CD4-positive, alpha-beta T cell (primary cell): ENCODE data around the gene ZNF592. TPM values are rescaled to one million over a fixed set of nuclear protein-coding genes. Genes with fewer than 3 reads are reported as not detected.
"Not testable (repeated sequence)": the region's sequence is repeated elsewhere in the genome, so short reads cannot be mapped to it uniquely, and the experiment has no call there.

Experiments used
- ATAC-seq: fragments of 200-7000 bp; cut with Tn5 transposase; one replicate; pipeline ENCODE4 v1.10.0; 2022; ENCODE audit warnings: mild to moderate bottlenecking; ENCODE audit not compliant: poor library complexity
- CTCF ChIA-PET: fragments of 350-600 bp; sonication (Branson Sonifier 250); formaldehyde crosslinking; loops from one replicate; lab custom pipeline; 2021; ENCODE audit warnings: antibody characterized with exemption, inconsistent platforms; lab: Charles Lee
- POLR2A ChIA-PET: fragments of 350-600 bp; sonication (Branson Sonifier 250); formaldehyde crosslinking; loops from one replicate; lab custom pipeline; 2021; ENCODE audit warnings: antibody characterized with exemption, inconsistent platforms; lab: Charles Lee
- DNase-seq, 14 experiments: peaks; one replicate each; pipeline ENCODE4 v3.0.0-alpha.2; 2013 to 2020; ENCODE audit warnings: mixed read lengths in 2 of 14
- H3K27ac ChIP-seq, 2 donors: one replicate each; pipeline versions ENCODE4 v1.5.1 to v1.7.0; 2013; ENCODE audit warnings: low read length in 2 of 2, low read depth in 1 of 2, mild to moderate bottlenecking in 1 of 2
- H3K27me3 ChIP-seq, 2 experiments: 1 replicate in 1 of 2; 2 replicates in 1 of 2; pipeline versions ENCODE4 v1.6.1 to v1.7.0; 2013; ENCODE audit warnings: low read length in 2 of 2, control low read depth in 1 of 2, mild to moderate bottlenecking in 1 of 2, moderate library complexity in 1 of 2; ENCODE audit not compliant: insufficient read depth in 2 of 2, control insufficient read depth in 1 of 2
- H3K36me3 ChIP-seq: one replicate; pipeline ENCODE4 v1.6.1; 2013; ENCODE audit warnings: low read length, control low read depth; ENCODE audit not compliant: insufficient read depth
- H3K4me1 ChIP-seq: one replicate; pipeline ENCODE4 v1.6.1; 2013; ENCODE audit warnings: low read length, control low read depth; ENCODE audit not compliant: insufficient read depth
- H3K4me3 ChIP-seq: one replicate; pipeline ENCODE4 v1.5.1; 2013; ENCODE audit warnings: mild to moderate bottlenecking, low read length, moderate library complexity
- H3K9me3 ChIP-seq, 2 experiments: 1 replicate in 1 of 2; 2 replicates in 1 of 2; pipeline versions ENCODE4 v1.6.1 to v1.7.0; 2013; ENCODE audit warnings: low read length in 2 of 2, mild to moderate bottlenecking in 2 of 2, control low read depth in 1 of 2, moderate library complexity in 1 of 2; ENCODE audit not compliant: control insufficient read depth in 1 of 2, insufficient read depth in 1 of 2
- H3K27ac Mint-ChIP-seq: one replicate; pipeline ENCODE4 v1.8.0; 2020; ENCODE audit warnings: mixed read lengths
- H3K27me3 Mint-ChIP-seq: one replicate; pipeline ENCODE4 v1.8.0; 2021; ENCODE audit warnings: mixed read lengths
- H3K36me3 Mint-ChIP-seq: one replicate; pipeline ENCODE4 v1.8.0; 2021; ENCODE audit warnings: low read depth, mixed read lengths
- H3K4me1 Mint-ChIP-seq: one replicate; pipeline ENCODE4 v1.8.0; 2021; ENCODE audit warnings: low read depth, mixed read lengths
- H3K4me3 Mint-ChIP-seq: one replicate; pipeline ENCODE4 v1.8.0; 2020; ENCODE audit warnings: mild to moderate bottlenecking, mixed read lengths
- H3K9me3 Mint-ChIP-seq: one replicate; pipeline ENCODE4 v1.8.0; 2020; ENCODE audit warnings: mixed read lengths
- intact Hi-C, 2 experiments: fragments of 100-400 bp; cut with DNase I in 1 of 2; cut with micrococcal nuclease in 1 of 2; formaldehyde crosslinking; loops; one replicate each; pipeline versions ENCODE4 v1.15.1 to v1.9.0; 2023 to 2025; cut with DNase I, micrococcal nuclease
- total RNA-seq, 174 experiments: library from RNA in 2 of 174; stranded (reverse) in 2 of 174; gene quantifications; one replicate each; pipeline ENCODE4 v1.2.3 and lab custom pipeline; 2021 to 2026
- TF ChIP-seq, protein P1 (sequence below): fragments of 200-600 bp; IDR thresholded peaks from one replicate; pipeline ENCODE4 v1.8.0; 2022; ENCODE audit warnings: antibody characterized with exemption, mild to moderate bottlenecking

The ZNF592 gene
- total RNA-seq, 2 experiments from 2014 or later, result 37.5 to 38.2 TPM

GRCh38 chr15:84727429-84727828 lies 21.0 kb upstream of the ZNF592 start:
- Histone ChIP-seq H3K4me1 (peaks cover 48% of the 10 kb centered on the region), H3K9me3 (no peaks in the 10 kb centered on the region), H3K4me3 (no peak overlapping the region), H3K27me3 (no peaks in the 10 kb centered on the region), H3K27ac (no peak overlapping the region), H3K36me3 (no peaks in the 10 kb centered on the region)
- Mint-ChIP-seq H3K36me3 (no peaks in the 10 kb centered on the region), H3K27me3 (no peaks in the 10 kb centered on the region), H3K4me1 (peaks cover 59% of the 10 kb centered on the region), H3K27ac (peak overlapping the region; percentile 56), H3K4me3 (no peak overlapping the region), H3K9me3 (no peaks in the 10 kb centered on the region)
- POLR2A ChIA-PET, result interaction anchor here (1.9 to 8.2 kb wide), 3 partner anchors 7 to 18 kb away, joined by 8 to 227 read pairs (median 166); partner anchors contain the start of genes SEC11A and ZNF592
- CTCF ChIA-PET, result interaction anchor here (0.7 kb wide), 1 partner anchor 127 kb away, joined by 3 read pairs; the partner anchor contains the start of gene ZSCAN2
- ATAC-seq (no peak), DNase-seq (no peak)
- intact Hi-C loops, result no loop called here
- TF ChIP-seq, protein P1, sequence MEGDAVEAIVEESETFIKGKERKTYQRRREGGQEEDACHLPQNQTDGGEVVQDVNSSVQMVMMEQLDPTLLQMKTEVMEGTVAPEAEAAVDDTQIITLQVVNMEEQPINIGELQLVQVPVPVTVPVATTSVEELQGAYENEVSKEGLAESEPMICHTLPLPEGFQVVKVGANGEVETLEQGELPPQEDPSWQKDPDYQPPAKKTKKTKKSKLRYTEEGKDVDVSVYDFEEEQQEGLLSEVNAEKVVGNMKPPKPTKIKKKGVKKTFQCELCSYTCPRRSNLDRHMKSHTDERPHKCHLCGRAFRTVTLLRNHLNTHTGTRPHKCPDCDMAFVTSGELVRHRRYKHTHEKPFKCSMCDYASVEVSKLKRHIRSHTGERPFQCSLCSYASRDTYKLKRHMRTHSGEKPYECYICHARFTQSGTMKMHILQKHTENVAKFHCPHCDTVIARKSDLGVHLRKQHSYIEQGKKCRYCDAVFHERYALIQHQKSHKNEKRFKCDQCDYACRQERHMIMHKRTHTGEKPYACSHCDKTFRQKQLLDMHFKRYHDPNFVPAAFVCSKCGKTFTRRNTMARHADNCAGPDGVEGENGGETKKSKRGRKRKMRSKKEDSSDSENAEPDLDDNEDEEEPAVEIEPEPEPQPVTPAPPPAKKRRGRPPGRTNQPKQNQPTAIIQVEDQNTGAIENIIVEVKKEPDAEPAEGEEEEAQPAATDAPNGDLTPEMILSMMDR, result no peak

DNA sequence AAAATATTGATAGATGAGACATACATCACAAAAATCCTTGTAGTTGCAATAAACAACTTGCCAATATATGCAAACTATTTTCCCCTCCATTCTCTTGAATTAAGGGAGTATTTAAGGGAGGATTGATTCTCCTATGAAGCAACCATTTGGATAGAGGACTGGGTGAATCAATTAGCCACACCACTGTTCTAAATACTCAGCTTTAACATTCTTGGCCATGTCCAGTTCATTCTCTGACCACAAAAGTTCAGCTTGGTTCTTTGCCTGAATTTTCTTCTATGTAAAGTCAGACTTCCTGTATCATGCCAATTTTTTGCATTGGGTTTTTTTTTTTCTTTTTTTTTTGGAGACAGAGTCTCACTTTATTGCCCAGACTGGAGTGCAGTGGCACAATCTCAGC lies 16.6 kb upstream of the ZNF592 start:
- H3K27me3 ChIP-seq, result no peaks in the 10 kb centered on the region
- no peak overlapping the region for H3K27ac ChIP-seq
- TF ChIP-seq, protein P1, result no peak
- Mint-ChIP-seq H3K36me3 (no peaks in the 10 kb centered on the region), H3K27me3 (no peaks in the 10 kb centered on the region), H3K4me3 (no peak overlapping the region), H3K9me3 (no peaks in the 10 kb centered on the region), H3K4me1 (peaks cover 67% of the 10 kb centered on the region), H3K27ac (no peak overlapping the region)
- ChIA-PET CTCF (interaction anchor here (1.0 kb wide), 1 partner anchor 9 kb away, joined by 3 read pairs; no protein-coding TSS in a partner anchor), POLR2A (interaction anchor here (0.6 to 8.4 kb wide), 5 partner anchors 8 to 68 kb away, joined by 3 to 232 read pairs (median 162); partner anchors contain the start of genes SEC11A and ZNF592)
- DNase-seq (no peak), ATAC-seq (no peak)
- H3K9me3 ChIP-seq, result no peaks in the 10 kb centered on the region
- H3K4me3 ChIP-seq, result no peak overlapping the region
- H3K4me1 ChIP-seq, result peaks cover 49% of the 10 kb centered on the region
- intact Hi-C loops, result no loop called here
- H3K36me3 ChIP-seq, result no peaks in the 10 kb centered on the region

- H3K9me3 Mint-ChIP-seq, result no peaks in the 10 kb centered on the region
- intact Hi-C loops, result loop anchor here (1.0 kb wide), 1 partner anchor 19 kb away; the partner anchor contains the start of gene SEC11A (in 2 of the 2)
- H3K4me1 Mint-ChIP-seq, result peaks cover 51% of the 10 kb centered on the region
- TF ChIP-seq, protein P1, result no peak
- DNase-seq, result peak; percentile 40 to 91 (median 64)
- Histone ChIP-seq H3K4me1 (peaks cover 51% of the 10 kb centered on the region), H3K4me3 (peak overlapping the region; percentile 34), H3K9me3 (no peaks in the 10 kb centered on the region), H3K36me3 (no peaks in the 10 kb centered on the region), H3K27me3 (no peaks in the 10 kb centered on the region), H3K27ac (peak overlapping the region; percentile 46 to 70)
- peak overlapping the region; percentile 91 for H3K27ac Mint-ChIP-seq
- no peaks in the 10 kb centered on the region for H3K36me3 Mint-ChIP-seq
- ATAC-seq, result peak; percentile 86
- CTCF ChIA-PET, result interaction anchor here (1.4 to 2.1 kb wide), 5 partner anchors 12 to 79 kb away, joined by 3 to 7 read pairs (median 6); partner anchors contain the start of genes SEC11A and ZNF592
- H3K27me3 Mint-ChIP-seq, result no peaks in the 10 kb centered on the region
- POLR2A ChIA-PET, result interaction anchor here (0.8 to 8.4 kb wide), 16 partner anchors 11 to 246 kb away, joined by 3 to 232 read pairs (median 8); partner anchors contain the start of genes NMB, PDE8A, SEC11A and WDR73
- H3K4me3 Mint-ChIP-seq, result peak overlapping the region; percentile 84
Observed at GRCh38 chr15:84734794-84735479, 13.5 kb upstream of the ZNF592 start.

DNA sequence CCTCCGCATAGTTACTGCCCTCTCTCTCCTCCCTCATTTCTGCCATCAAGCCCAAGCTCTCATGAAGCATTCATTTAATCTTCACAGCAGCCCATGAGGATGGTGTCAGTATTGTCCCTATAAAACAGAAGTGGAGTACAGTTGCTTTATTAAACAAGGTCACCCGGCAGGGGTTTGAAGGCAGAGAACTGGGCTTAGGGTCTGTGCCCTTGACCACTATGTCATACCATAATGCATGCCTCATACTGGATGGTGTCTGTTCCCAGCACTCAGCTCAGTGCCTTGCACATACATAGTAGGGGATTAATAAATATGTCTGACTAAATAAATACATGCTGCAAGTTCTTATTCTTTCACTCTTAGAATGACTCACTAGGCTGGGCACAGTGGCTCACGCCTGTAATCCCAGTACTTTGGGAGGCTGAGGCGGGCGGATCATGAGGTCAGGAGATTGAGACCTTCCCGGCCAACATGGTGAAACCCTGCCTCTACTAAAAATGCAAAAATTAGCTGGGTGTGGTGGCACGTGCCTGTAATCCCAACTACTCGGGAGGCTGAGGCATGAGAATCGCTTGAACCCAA lies 12.8 kb upstream of the ZNF592 start:
- intact Hi-C loops, result loop anchor here (1.0 kb wide), 2 partner anchors 12 to 19 kb away; partner anchors contain the start of gene SEC11A (in 2 of the 2)
- ChIA-PET CTCF (interaction anchor here (0.6 to 2.1 kb wide), 9 partner anchors 9 to 81 kb away, joined by 3 to 7 read pairs (median 4); partner anchors contain the start of genes SEC11A, WDR73 and ZNF592), POLR2A (interaction anchor here (0.8 to 8.4 kb wide), 14 partner anchors 12 to 245 kb away, joined by 3 to 232 read pairs (median 10); partner anchors contain the start of genes NMB, PDE8A, SEC11A and WDR73)
- Histone ChIP-seq H3K4me1 (peaks cover 51% of the 10 kb centered on the region), H3K27ac (peak overlapping the region; percentile 46 to 70), H3K4me3 (peak overlapping the region; percentile 34)
- Mint-ChIP-seq H3K4me1 (peaks cover 51% of the 10 kb centered on the region), H3K27ac (peak overlapping the region; percentile 91), H3K4me3 (peak overlapping the region; percentile 84)
- not testable (repeated sequence) for H3K27me3 Mint-ChIP-seq, H3K36me3 ChIP-seq, H3K27me3 ChIP-seq, H3K9me3 Mint-ChIP-seq, H3K36me3 Mint-ChIP-seq, H3K9me3 ChIP-seq
- ATAC-seq, result peak; percentile 7
- DNase-seq, result peak in 3 of 14 experiments; percentile 38 to 50 (median 47)
